ENCODE results near the gene PTPN21.

Gene PTPN21

DNA sequence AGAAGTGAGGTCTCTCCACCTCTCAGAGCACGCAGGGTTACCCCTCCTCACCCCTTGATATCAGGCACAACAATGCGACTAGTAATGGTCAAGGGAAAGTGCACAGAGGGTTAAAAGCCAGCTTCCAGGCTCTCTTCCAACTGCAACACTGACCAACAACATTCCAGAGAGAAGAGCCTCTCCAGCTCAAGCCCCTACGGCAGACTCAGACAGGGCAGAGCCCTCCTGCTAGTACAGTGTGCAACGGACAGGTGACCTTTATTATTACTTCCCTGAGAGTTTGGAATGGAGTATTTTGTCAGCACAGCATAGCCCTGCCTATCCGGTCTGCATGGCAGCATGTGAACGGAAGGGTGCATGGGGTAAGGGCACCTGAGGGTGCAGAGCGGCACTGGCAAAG lies 73.0 kb downstream of the PTPN21 start (continued):
- TF ChIP-seq, protein P1, sequence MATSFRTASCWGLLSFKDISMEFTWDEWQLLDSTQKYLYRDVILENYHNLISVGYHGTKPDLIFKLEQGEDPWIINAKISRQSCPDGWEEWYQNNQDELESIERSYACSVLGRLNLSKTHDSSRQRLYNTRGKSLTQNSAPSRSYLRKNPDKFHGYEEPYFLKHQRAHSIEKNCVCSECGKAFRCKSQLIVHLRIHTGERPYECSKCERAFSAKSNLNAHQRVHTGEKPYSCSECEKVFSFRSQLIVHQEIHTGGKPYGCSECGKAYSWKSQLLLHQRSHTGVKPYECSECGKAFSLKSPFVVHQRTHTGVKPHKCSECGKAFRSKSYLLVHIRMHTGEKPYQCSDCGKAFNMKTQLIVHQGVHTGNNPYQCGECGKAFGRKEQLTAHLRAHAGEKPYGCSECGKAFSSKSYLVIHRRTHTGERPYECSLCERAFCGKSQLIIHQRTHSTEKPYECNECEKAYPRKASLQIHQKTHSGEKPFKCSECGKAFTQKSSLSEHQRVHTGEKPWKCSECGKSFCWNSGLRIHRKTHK (tag by site-specific recombination; IDR thresholded peaks at IDR 0.05): no peak
- TF ChIP-seq, protein P2, sequence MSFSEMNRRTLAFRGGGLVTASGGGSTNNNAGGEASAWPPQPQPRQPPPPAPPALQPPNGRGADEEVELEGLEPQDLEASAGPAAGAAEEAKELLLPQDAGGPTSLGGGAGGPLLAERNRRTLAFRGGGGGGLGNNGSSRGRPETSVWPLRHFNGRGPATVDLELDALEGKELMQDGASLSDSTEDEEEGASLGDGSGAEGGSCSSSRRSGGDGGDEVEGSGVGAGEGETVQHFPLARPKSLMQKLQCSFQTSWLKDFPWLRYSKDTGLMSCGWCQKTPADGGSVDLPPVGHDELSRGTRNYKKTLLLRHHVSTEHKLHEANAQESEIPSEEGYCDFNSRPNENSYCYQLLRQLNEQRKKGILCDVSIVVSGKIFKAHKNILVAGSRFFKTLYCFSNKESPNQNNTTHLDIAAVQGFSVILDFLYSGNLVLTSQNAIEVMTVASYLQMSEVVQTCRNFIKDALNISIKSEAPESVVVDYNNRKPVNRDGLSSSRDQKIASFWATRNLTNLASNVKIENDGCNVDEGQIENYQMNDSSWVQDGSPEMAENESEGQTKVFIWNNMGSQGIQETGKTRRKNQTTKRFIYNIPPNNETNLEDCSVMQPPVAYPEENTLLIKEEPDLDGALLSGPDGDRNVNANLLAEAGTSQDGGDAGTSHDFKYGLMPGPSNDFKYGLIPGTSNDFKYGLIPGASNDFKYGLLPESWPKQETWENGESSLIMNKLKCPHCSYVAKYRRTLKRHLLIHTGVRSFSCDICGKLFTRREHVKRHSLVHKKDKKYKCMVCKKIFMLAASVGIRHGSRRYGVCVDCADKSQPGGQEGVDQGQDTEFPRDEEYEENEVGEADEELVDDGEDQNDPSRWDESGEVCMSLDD (tag by site-specific recombination; IDR thresholded peaks at IDR 0.05): no peak

DNA sequence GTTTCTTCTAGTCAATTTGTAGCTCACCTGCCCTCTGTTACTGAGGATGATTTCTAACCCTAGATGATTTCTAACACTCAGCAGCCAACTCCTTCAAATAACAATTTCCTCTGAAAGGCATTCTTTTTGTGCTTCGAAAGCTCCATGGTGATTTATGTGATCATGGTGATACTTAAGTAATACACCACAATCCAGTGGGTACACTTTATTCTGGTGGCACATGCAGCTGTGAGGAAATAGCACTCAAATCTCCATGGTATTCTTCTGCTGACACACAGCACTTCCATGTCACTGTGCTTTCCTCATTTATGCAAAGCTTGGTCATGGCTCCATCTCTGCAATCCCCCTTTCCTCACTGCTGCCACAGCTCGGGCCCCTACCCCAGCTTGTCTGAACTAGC lies 73.7 kb downstream of the PTPN21 start:
- CTCF ChIA-PET: no interaction called here

DNA sequence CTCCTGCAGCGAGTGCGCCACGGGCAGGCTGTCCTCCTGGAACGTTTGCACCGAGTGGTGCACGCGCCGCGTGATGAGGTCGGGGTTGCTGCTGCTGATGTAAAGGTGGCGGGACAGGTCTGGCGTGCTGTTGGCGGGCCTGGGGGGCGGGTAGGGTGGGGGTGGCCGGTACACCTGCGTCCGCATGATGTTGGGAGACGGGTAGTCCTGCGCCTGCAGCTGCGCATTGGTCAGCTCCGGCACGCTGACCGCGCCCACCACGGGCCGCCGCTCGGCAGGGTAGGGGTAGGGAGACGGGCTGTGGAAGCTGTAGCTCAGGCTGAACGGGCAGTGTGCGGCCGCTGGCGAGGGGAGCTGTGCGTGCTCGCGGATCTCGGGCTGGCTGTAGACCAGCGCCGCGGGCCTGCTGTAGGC lies 75.2 kb downstream of the PTPN21 start:
- H3K36me3 ChIP-seq (ENCODE audit: control insufficient read depth in 2 of 2, insufficient read depth in 1 of 2, low read length in 2 of 2): peaks cover 1 to 20% of the 10 kb centered on the region in 2 experiments; a peak in 2 of 3 replicates
- H3K9me3 ChIP-seq (ENCODE audit: control insufficient read depth, insufficient read depth, low read depth, low read length): no peaks in the 10 kb centered on the region
- no peak overlapping the region for H3K27ac ChIP-seq (ENCODE audit: extremely low read depth, low read depth, low read length)
- POLR2A ChIA-PET: no interaction called here
- H3K4me3 ChIP-seq (ENCODE audit: low read depth, low read length): no peak overlapping the region
- CTCF ChIA-PET: no interaction called here
- no peaks in the 10 kb centered on the region for H3K4me1 ChIP-seq (ENCODE audit: control insufficient read depth, insufficient read depth, low read length)
- TF ChIP-seq ZNF626 (tag by site-specific recombination; IDR thresholded peaks at IDR 0.05) (no peak), GLIS2 (tag by site-specific recombination; IDR thresholded peaks at IDR 0.05) (no peak), ZNF394 (tag by site-specific recombination; IDR thresholded peaks at IDR 0.05; ENCODE audit: borderline replicate concordance) (no peak), ZNF776 (tag by site-specific recombination; IDR thresholded peaks at IDR 0.05; ENCODE audit: borderline replicate concordance) (no peak), ZNF624 (tag by site-specific recombination; IDR thresholded peaks at IDR 0.05) (no peak), SCRT1 (tag by site-specific recombination; IDR thresholded peaks at IDR 0.05; ENCODE audit: borderline replicate concordance) (no peak), SP2 (tag by site-specific recombination; IDR thresholded peaks at IDR 0.05) (no peak), ZNF311 (tag by site-specific recombination; IDR thresholded peaks at IDR 0.05; ENCODE audit: borderline replicate concordance) (no peak)
- TF ChIP-seq, protein P3, sequence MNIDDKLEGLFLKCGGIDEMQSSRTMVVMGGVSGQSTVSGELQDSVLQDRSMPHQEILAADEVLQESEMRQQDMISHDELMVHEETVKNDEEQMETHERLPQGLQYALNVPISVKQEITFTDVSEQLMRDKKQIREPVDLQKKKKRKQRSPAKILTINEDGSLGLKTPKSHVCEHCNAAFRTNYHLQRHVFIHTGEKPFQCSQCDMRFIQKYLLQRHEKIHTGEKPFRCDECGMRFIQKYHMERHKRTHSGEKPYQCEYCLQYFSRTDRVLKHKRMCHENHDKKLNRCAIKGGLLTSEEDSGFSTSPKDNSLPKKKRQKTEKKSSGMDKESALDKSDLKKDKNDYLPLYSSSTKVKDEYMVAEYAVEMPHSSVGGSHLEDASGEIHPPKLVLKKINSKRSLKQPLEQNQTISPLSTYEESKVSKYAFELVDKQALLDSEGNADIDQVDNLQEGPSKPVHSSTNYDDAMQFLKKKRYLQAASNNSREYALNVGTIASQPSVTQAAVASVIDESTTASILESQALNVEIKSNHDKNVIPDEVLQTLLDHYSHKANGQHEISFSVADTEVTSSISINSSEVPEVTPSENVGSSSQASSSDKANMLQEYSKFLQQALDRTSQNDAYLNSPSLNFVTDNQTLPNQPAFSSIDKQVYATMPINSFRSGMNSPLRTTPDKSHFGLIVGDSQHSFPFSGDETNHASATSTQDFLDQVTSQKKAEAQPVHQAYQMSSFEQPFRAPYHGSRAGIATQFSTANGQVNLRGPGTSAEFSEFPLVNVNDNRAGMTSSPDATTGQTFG (tag by site-specific recombination; IDR thresholded peaks at IDR 0.05; ENCODE audit: borderline replicate concordance): no peak
- TF ChIP-seq, protein P4, sequence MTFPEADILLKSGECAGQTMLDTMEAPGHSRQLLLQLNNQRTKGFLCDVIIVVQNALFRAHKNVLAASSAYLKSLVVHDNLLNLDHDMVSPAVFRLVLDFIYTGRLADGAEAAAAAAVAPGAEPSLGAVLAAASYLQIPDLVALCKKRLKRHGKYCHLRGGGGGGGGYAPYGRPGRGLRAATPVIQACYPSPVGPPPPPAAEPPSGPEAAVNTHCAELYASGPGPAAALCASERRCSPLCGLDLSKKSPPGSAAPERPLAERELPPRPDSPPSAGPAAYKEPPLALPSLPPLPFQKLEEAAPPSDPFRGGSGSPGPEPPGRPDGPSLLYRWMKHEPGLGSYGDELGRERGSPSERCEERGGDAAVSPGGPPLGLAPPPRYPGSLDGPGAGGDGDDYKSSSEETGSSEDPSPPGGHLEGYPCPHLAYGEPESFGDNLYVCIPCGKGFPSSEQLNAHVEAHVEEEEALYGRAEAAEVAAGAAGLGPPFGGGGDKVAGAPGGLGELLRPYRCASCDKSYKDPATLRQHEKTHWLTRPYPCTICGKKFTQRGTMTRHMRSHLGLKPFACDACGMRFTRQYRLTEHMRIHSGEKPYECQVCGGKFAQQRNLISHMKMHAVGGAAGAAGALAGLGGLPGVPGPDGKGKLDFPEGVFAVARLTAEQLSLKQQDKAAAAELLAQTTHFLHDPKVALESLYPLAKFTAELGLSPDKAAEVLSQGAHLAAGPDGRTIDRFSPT (tag by site-specific recombination; IDR thresholded peaks at IDR 0.05): no peak
- TF ChIP-seq, protein P5, sequence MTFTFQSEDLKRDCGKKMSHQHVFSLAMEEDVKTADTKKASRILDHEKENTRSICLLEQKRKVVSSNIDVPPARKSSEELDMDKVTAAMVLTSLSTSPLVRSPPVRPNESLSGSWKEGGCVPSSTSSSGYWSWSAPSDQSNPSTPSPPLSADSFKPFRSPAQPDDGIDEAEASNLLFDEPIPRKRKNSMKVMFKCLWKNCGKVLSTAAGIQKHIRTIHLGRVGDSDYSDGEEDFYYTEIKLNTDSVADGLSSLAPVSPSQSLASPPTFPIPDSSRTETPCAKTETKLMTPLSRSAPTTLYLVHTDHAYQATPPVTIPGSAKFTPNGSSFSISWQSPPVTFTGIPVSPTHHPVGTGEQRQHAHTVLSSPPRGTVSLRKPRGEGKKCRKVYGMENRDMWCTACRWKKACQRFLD (tag by site-specific recombination; IDR thresholded peaks at IDR 0.05): no peak

More for the DNA sequence above, 73.7 kb downstream of the PTPN21 start:
- Histone ChIP-seq H3K4me3 (ENCODE audit: low read depth, low read length) (no peak overlapping the region), H3K9me3 (ENCODE audit: control insufficient read depth, insufficient read depth, low read depth, low read length) (no peaks in the 10 kb centered on the region), H3K4me1 (ENCODE audit: control insufficient read depth, insufficient read depth, low read length) (no peaks in the 10 kb centered on the region), H3K27ac (ENCODE audit: extremely low read depth, low read depth, low read length) (no peak overlapping the region), H3K36me3 (ENCODE audit: control insufficient read depth in 2 of 2, insufficient read depth in 1 of 2, low read length in 2 of 2) (peaks cover 4 to 20% of the 10 kb centered on the region in 2 experiments; a peak in 2 of 3 replicates)
- no peak for TF ChIP-seq GLI4 (tag by site-specific recombination; IDR thresholded peaks at IDR 0.05)
- TF ChIP-seq ZNF10 (tag by site-specific recombination; IDR thresholded peaks at IDR 0.05): no peak
- TF ChIP-seq ZNF571 (tag by site-specific recombination; IDR thresholded peaks at IDR 0.05): no peak
- TF ChIP-seq OSR2 (tag by site-specific recombination; IDR thresholded peaks at IDR 0.05): no peak
- TF ChIP-seq ZNF211 (tag by site-specific recombination; IDR thresholded peaks at IDR 0.05; ENCODE audit: low read depth): no peak
- TF ChIP-seq ZNF670 (tag by site-specific recombination; IDR thresholded peaks at IDR 0.05; ENCODE audit: low read depth): no peak
- no peak for TF ChIP-seq ZNF624 (tag by site-specific recombination; IDR thresholded peaks at IDR 0.05)
- TF ChIP-seq ZNF654 (tag by site-specific recombination; IDR thresholded peaks at IDR 0.05; ENCODE audit: low read depth): no peak
- no peak for TF ChIP-seq ZNF169 (tag by site-specific recombination; IDR thresholded peaks at IDR 0.05)
- TF ChIP-seq ZNF274 (IDR thresholded peaks at IDR 0.05; ENCODE audit: low read length): no peak
- no peak for TF ChIP-seq ZNF274 (tag by site-specific recombination; IDR thresholded peaks at IDR 0.05; ENCODE audit: borderline replicate concordance)
- no peak for TF ChIP-seq ZNF626 (tag by site-specific recombination; IDR thresholded peaks at IDR 0.05)
- TF ChIP-seq ZNF658 (tag by site-specific recombination; IDR thresholded peaks at IDR 0.05): no peak
- TF ChIP-seq GFI1B (tag by site-specific recombination; IDR thresholded peaks at IDR 0.05): no peak
- POLR2A ChIA-PET: no interaction called here
